Fibroblast of mammary gland (primary cell): ENCODE data around the gene HTRA1.

ENCODE experiments used
- DNase-seq: peaks from one replicate; pipeline ENCODE4 v3.0.0-alpha.2; 2010; ENCODE audit warnings: low read depth
- H3K4me3 ChIP-seq: 2 replicates; pipeline ENCODE4 v1.5.1; 2011; ENCODE audit warnings: low read depth, mild to moderate bottlenecking, low read length, moderate library complexity; ENCODE audit not compliant: control insufficient read depth
- TF ChIP-seq, protein P1 (sequence below): conservative IDR thresholded peaks from 2 replicates; pipeline ENCODE4 v1.5.1; 2011; ENCODE audit warnings: low read depth, low read length, inconsistent platforms; ENCODE audit not compliant: control insufficient read depth, insufficient read depth

The HTRA1 gene

DNA sequence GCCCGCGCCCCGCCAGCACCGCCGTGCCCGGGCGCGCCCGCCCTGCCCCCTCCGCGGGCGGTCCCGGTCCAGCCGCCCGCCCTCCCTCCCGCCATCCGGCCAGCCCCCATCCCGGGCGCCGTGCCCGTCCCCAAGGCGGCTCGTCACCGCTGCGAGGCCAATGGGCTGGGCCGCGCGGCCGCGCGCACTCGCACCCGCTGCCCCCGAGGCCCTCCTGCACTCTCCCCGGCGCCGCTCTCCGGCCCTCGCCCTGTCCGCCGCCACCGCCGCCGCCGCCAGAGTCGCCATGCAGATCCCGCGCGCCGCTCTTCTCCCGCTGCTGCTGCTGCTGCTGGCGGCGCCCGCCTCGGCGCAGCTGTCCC, at the start of gene HTRA1:
TSS of gene HTRA1 (plus strand) at position 187 of the 362 bp plus-strand sequence. CDS start at position 287, 100 bp downstream.
- TF ChIP-seq, protein P1, sequence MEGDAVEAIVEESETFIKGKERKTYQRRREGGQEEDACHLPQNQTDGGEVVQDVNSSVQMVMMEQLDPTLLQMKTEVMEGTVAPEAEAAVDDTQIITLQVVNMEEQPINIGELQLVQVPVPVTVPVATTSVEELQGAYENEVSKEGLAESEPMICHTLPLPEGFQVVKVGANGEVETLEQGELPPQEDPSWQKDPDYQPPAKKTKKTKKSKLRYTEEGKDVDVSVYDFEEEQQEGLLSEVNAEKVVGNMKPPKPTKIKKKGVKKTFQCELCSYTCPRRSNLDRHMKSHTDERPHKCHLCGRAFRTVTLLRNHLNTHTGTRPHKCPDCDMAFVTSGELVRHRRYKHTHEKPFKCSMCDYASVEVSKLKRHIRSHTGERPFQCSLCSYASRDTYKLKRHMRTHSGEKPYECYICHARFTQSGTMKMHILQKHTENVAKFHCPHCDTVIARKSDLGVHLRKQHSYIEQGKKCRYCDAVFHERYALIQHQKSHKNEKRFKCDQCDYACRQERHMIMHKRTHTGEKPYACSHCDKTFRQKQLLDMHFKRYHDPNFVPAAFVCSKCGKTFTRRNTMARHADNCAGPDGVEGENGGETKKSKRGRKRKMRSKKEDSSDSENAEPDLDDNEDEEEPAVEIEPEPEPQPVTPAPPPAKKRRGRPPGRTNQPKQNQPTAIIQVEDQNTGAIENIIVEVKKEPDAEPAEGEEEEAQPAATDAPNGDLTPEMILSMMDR, result no peak
- peak within 1 kb of the TSS; percentile 94 for H3K4me3 ChIP-seq
- peak; percentile 78 for DNase-seq

DNA sequence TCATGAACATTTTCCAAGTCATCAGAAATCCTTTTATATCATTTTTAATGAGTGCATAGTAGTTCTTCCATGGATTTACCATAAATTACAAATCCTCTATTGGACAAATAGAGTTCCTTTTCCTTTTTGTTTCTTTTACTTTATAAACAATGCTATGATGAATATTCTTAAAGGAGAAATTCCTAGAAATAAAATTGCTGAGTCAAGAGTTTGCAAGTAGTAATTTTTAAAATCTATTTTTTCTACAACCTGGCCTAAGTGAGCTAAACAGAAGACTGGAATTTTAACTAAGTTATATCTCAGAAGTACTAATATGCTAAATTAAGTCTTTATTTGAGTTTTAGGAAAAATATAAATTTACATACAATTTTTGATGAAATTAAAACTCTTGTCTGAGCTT, 48.0 kb upstream of the HTRA1 start:
- TF ChIP-seq, protein P1, result no peak
- no peak for DNase-seq
- no peak overlapping the region for H3K4me3 ChIP-seq

DNA sequence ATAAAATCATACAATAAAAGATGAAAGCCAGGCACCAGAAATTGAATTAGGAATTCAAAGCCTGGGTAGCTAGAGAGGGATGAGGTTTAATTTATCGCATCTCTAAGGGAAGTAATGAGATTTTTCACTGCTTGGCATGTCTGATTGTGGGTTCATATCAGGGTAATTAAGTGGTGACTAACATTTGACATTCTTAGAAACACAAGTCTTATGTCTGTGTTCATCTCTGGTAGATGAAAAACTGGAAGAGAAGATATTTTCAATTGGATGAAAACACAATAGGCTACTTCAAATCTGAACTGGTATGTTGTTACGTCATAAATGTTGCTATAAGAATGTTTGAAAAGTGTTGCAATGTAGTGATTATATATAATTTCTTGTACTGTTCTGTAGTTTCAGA, 43.7 kb upstream of the HTRA1 start:
- no peak overlapping the region for H3K4me3 ChIP-seq
- TF ChIP-seq, protein P1, result no peak
- peak; percentile 42 for DNase-seq

DNA sequence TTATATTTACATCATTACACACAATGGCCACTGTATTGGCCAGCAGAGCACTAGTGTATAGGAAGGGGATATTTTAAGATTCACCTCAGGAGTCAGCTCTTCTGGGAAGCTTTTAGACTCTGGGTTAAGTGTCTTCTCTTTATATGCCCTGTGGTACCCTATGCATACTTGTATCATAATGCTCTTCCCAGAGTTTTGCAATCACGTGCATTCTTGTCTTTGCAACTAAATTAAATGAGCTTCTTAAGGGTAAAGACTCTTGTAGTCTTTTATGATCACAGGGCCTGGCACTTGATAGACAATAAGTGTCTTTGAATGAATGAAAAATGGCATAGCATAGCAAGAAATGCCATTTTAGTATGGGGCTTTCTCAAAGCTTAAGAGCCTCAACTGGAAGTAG, 42.3 kb upstream of the HTRA1 start:
- H3K4me3 ChIP-seq, result no peak overlapping the region
- DNase-seq, result peak; percentile 25
- TF ChIP-seq, protein P1, result no peak

DNA sequence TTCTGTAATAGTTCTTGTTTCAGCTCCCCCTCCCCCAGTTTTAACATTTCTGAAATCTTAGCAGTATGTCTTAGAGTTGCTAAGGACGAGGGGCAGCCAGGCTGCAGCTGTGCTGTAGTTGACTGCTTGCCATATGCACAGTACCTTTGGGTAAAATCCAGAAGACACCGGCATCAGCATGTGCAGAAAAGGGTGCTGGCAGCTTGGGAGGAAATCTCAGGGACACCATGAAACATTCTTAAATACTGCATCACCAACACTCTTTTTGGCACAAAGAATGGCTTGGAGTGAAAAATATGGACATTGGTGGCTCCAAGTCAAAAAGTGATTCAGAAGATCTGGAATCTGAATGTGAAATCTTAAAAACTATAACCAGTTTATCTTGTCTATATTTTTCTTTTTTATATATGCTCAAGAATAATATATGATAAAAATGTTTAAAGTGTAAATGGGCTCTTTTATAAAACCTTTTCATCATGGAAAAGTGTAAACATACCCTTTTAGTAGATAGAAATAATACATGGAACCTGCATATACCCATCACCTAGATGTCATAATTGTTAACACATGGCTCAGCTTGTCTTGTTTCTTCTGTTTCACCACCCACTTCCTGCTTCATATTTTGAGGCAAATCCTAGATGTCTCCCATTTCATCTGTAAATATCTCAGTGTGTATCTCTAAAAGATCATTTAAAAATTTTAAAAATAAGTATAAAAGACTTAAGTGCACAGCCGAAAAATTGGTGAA, 41.3 kb upstream of the HTRA1 start:
- TF ChIP-seq, protein P1, result no peak
- no peak overlapping the region for H3K4me3 ChIP-seq
- peak; percentile 96 for DNase-seq

DNA sequence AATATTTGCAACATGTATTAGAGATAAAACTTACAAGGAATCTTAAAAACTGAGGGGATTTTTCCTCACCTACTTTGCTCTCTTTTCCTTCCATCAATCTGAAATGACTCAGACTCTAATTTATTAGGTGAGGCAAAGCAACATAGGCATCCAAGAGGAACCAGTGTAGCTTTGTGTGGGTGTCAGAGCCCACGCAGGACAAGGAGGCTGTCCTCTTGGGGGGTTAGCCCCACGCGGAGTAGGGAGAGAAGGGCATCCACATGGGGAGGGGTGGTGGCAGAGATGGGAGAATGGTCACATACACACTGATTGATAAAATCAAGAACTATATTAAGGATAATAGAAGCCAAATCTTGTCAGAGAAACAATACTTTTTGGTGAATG, 40.7 kb upstream of the HTRA1 start:
- H3K4me3 ChIP-seq, result no peak overlapping the region
- peak; percentile 47 for DNase-seq
- TF ChIP-seq, protein P1, result no peak
